ENCODE results near the gene MZF1. TPM values are rescaled to one million over a fixed set of nuclear protein-coding genes. Genes with fewer than 3 reads are reported as not detected.
"Not testable (repeated sequence)": the region's sequence is repeated elsewhere in the genome, so short reads cannot be mapped to it uniquely, and the experiment has no call there.

MZF1 gene
- total RNA-seq: 77.1 TPM

DNA sequence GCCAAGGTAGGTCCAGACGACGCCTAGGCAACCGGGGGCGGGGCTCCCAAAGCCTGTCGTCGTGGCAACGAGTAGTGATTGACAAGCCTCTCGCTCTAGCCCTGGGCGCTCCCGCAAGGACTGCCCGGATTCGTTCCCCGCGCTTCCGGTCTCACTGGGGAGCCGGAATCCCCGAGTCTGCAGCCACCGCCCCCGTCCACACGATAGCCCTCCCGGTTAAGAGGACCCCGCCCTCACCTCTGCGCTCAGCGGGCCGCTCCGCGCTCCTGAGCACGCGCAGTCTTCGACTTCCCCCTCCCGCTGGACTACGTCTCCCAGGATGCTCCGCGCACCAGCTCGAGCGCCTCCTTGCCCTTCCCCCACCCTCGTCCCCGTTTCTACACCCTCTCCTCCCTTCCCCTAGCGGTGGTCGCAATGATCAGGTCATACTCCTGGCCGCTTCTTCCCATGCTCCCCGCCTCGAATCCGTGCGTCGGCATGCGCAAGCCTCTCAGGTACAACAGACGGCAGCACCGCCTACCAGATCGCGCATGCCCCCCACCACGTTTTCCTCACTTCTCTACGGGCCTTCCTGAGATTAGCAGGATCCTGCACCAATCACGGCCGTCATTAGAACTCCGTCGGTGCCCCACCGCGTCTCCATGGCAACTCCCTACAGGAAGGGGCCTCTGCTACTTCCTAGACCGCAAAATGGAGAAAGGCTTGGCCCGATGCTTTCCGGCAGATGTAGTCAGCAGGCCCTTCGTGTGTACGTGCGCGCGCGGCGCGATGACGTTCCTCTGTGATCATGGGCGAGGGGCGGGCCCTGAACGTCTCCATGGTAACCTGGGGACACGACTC lies at the start of gene MZF1:
TSS of gene MZF1 (minus strand) at position 518 of the 840 bp plus-strand sequence. CDS start 1,946 bp downstream, outside the sequence.
- Histone ChIP-seq H3K27me3 (no peaks in the 10 kb centered on the region), H3K36me3 (peaks cover 3% of the 10 kb centered on the region in 2 donors), H3K27ac (peak within 1 kb of the TSS; percentile 95 to 98), H3K4me3 (peak within 1 kb of the TSS; percentile 81 to 92), H3K9me3 (no peaks in the 10 kb centered on the region), H3K4me1 (peaks cover 4 to 20% of the 10 kb centered on the region in 2 donors)
- TF ChIP-seq, protein P1, sequence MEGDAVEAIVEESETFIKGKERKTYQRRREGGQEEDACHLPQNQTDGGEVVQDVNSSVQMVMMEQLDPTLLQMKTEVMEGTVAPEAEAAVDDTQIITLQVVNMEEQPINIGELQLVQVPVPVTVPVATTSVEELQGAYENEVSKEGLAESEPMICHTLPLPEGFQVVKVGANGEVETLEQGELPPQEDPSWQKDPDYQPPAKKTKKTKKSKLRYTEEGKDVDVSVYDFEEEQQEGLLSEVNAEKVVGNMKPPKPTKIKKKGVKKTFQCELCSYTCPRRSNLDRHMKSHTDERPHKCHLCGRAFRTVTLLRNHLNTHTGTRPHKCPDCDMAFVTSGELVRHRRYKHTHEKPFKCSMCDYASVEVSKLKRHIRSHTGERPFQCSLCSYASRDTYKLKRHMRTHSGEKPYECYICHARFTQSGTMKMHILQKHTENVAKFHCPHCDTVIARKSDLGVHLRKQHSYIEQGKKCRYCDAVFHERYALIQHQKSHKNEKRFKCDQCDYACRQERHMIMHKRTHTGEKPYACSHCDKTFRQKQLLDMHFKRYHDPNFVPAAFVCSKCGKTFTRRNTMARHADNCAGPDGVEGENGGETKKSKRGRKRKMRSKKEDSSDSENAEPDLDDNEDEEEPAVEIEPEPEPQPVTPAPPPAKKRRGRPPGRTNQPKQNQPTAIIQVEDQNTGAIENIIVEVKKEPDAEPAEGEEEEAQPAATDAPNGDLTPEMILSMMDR (IDR thresholded peaks at IDR 0.05): no peak
- intact Hi-C loops (cut with DNase I): loop anchor here (1.0 kb wide), 3 partner anchors 14 to 54 kb away; partner anchors contain the start of genes TRIM28 and ZBTB45
- peak; percentile 100 for DNase-seq (ENCODE audit: low spot score in 2 of 2)

DNA sequence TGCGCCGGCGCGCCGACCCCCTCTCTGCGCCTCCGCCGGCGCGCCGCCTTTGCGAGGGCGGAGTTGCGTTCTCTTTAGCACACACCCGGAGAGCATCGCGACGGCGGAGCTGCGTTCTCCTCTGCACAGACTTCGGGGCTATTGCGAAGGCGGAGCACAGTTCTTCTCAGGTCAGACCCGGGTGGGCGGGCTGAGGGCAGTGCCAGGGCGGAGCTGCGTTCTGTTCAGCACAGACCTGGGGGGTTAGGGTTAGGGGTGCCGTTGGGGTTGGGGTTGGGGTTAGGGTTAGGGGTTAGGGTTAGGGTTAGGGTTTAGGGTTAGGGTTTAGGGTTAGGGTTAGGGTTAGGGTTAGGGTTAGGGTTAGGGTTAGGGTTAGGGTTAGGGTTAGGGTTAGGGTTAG lies 34.1 kb upstream of the MZF1 start:
- H3K36me3 ChIP-seq; H3K9me3 ChIP-seq; H3K4me1 ChIP-seq; H3K27me3 ChIP-seq; H3K4me3 ChIP-seq; intact Hi-C loops (cut with DNase I); H3K27ac ChIP-seq: not testable (repeated sequence)
- DNase-seq (ENCODE audit: low spot score in 2 of 2): peak in 1 of 2 donors; percentile 71

DNA sequence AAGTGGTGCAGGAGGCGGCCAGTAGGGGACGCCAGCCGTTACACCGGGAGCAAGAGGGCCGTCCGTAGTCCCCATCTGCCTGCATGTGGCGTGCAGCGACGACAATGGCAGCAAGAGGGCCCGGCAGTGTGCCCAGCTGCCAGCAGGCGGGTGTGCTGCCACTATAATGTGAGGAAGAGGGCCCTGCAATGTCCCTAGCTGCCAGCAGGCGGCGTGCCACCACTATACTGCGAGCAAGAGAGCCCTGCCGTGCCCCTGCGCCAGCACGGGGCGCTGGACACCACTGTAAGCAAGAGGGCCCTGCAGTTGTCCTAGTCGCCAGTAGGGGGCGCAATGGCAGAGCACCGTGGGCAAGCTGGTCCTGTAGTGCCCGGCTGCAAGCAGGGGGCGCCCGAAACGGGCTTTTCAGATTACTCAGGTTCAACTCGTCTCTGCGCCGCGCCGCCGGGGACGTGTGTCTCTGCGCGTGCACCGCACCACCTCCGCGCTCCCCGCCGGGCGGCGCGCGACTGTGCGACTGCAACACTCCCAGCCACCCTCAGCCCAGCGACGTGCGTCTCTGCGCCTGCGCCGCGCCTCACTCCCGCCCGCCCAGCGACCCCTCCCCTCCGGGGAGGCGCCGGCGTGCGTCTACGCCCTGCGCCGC lies 33.2 kb upstream of the MZF1 start:
- DNase-seq (ENCODE audit: low spot score in 2 of 2): peak in 1 of 2 donors; percentile 62
- H3K27me3 ChIP-seq; H3K4me3 ChIP-seq; intact Hi-C loops (cut with DNase I); H3K36me3 ChIP-seq; H3K9me3 ChIP-seq; H3K27ac ChIP-seq; H3K4me1 ChIP-seq: not testable (repeated sequence)
- TF ChIP-seq, protein P1 (IDR thresholded peaks at IDR 0.05): peak in 2 of 3 experiments; percentile 38 to 63

DNA sequence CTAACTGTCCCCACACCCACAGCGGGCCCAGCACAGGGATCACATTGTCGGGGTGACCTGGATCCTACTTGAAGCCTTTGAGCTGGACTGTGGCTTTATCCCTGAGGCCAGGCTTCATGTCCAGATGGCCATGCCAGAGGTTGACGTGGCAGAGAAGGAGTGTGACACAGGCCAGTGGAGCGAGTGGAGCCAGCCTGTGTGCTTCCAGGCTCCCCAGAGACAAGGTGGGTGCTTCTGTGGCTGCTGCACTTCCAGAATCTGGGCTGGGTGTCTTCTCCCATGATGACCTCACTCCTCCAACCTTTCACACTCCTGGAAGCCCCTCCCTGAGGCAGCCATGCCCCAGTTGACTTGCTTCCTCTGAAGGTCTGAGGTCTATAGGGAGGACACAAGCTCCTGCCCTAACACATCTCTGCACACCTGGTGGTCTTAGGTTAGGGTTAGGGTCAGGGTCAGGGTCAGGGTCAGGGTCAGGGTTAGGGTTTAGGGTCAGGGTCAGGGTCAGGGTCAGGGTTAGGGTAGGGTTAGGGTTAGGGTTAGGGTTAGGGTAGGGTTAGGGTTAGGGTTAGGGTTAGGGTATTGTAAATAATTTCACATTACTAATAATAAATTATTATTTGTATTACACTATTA lies 13.1 kb upstream of the MZF1 start:
- intact Hi-C loops (cut with DNase I): no loop called here
- no peaks in the 10 kb centered on the region for H3K4me1 ChIP-seq
- H3K36me3 ChIP-seq: peaks cover 19 to 28% of the 10 kb centered on the region in 2 donors
- no peaks in the 10 kb centered on the region for H3K27me3 ChIP-seq
- no peaks in the 10 kb centered on the region for H3K9me3 ChIP-seq
- TF ChIP-seq, protein P1 (IDR thresholded peaks at IDR 0.05): no peak
- peak in 1 of 2 donors; percentile 60 for DNase-seq (ENCODE audit: low spot score in 2 of 2)
- no peak overlapping the region for H3K4me3 ChIP-seq
- H3K27ac ChIP-seq: no peak overlapping the region

DNA sequence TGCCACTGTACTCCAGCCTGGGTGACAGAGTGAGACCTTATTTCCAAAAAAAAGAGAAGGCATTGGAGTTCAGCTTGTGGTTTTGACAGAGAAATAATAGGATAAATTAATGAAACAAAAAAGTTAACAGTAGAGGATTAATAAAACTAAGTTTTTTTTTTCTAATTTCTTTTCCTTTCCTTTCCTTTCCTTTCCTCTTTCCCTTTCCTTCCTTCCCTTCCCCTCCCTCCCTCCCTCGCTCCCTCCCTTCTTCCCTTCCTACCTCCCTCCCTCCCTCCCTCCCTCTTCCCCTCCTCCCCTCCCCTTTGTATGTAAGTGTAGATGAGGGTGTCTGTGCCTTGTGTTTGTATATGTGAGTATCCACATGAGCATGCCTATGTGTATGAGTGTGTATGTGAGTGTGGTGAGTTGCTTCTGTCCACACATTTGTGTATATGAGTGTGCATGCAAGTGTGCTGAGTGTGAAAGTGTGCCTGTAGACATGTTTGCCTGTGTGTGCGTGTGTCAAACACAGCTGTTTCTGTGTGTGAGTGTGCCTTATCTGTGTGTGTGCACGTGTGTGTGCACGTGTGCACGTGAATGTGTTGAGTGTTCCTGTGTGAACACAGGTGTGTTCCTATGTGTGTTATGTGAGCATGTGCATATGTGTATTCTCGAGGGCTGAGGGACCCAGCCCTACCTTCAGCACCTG lies 12.5 kb upstream of the MZF1 start:
- H3K36me3 ChIP-seq: peaks cover 19 to 28% of the 10 kb centered on the region in 2 donors
- intact Hi-C loops (cut with DNase I): no loop called here
- H3K27ac ChIP-seq: no peak overlapping the region
- TF ChIP-seq, protein P1 (IDR thresholded peaks at IDR 0.05): no peak
- no peaks in the 10 kb centered on the region for H3K9me3 ChIP-seq
- peaks cover 0 to 4% of the 10 kb centered on the region in 2 donors for H3K4me1 ChIP-seq
- DNase-seq (ENCODE audit: low spot score in 2 of 2): no peak
- no peaks in the 10 kb centered on the region for H3K27me3 ChIP-seq
- H3K4me3 ChIP-seq: no peak overlapping the region
